SK-N-SH treated with all-trans-retinoic acid at 6 μM for 48 hours (cell line): ENCODE results near the gene BTN2A1.

Source experiments
- ATAC-seq: fragments of 200-7000 bp; cut with Tn5 transposase; 3 replicates; pipeline ENCODE4 v1.9.1; 2020; ENCODE audit warnings: mild to moderate bottlenecking, moderate library complexity
- ARNTL ChIP-seq: fragments of 450-650 bp; formaldehyde crosslinking; IDR thresholded peaks from 2 replicates; pipeline ENCODE4 v1.5.0; 2020; ENCODE audit warnings: low read depth, mild to moderate bottlenecking, moderate library complexity, borderline replicate concordance
- CREB5 ChIP-seq: fragments of 250-450 bp; sonication (Bioruptor Pico); IDR thresholded peaks from 2 replicates; pipeline ENCODE4 v1.5.1; 2020; ENCODE audit warnings: low read depth, mild to moderate bottlenecking, moderate library complexity
- CSDC2 ChIP-seq: fragments of 250-450 bp; sonication (Bioruptor Pico); IDR thresholded peaks from 2 replicates; pipeline ENCODE4 v1.5.0; 2020; ENCODE audit warnings: mild to moderate bottlenecking, moderate library complexity
- CSRNP3 ChIP-seq: fragments of 250-450 bp; sonication (Bioruptor Pico); IDR thresholded peaks from 2 replicates; pipeline ENCODE4 v1.5.1; 2021; ENCODE audit warnings: mild to moderate bottlenecking, moderate library complexity
- GLIS3 ChIP-seq: fragments of 250-450 bp; sonication (Bioruptor Pico); IDR thresholded peaks from 2 replicates; pipeline ENCODE4 v1.5.0; 2020; ENCODE audit warnings: mild to moderate bottlenecking, moderate library complexity
- OSR1 ChIP-seq: fragments of 250-450 bp; sonication (Bioruptor Pico); IDR thresholded peaks from 2 replicates; pipeline ENCODE4 v1.8.0; 2022; ENCODE audit warnings: moderate library complexity, mild to moderate bottlenecking, inconsistent platforms
- PATZ1 ChIP-seq: fragments of 250-450 bp; sonication (Bioruptor Pico); IDR thresholded peaks from 2 replicates; pipeline ENCODE4 v1.8.0; 2020; ENCODE audit warnings: mild to moderate bottlenecking, moderate library complexity, borderline replicate concordance
- POU6F1 ChIP-seq: fragments of 250-450 bp; sonication (Bioruptor Pico); IDR thresholded peaks from 2 replicates; pipeline ENCODE4 v1.8.0; 2021; ENCODE audit warnings: low read depth, mild to moderate bottlenecking, moderate library complexity, borderline replicate concordance
- PPARA ChIP-seq: fragments of 250-450 bp; sonication (Bioruptor Pico); IDR thresholded peaks from 2 replicates; pipeline ENCODE4 v1.5.0; 2020; ENCODE audit warnings: mild to moderate bottlenecking, borderline replicate concordance
- RARB ChIP-seq: fragments of 250-450 bp; sonication (Bioruptor Pico); IDR thresholded peaks from 2 replicates; pipeline ENCODE4 v1.8.0; 2021; ENCODE audit warnings: mild to moderate bottlenecking, moderate library complexity
- SNAI2 ChIP-seq: fragments of 250-450 bp; sonication (Bioruptor Pico); IDR thresholded peaks from 2 replicates; pipeline ENCODE4 v1.5.0; 2020; ENCODE audit warnings: mild to moderate bottlenecking, moderate library complexity
- TCF4 ChIP-seq: fragments of 250-450 bp; sonication (Bioruptor Pico); IDR thresholded peaks from 2 replicates; pipeline ENCODE4 v1.8.0; 2021; ENCODE audit warnings: mild to moderate bottlenecking, moderate library complexity, borderline replicate concordance
- TOX ChIP-seq: fragments of 250-450 bp; sonication (Bioruptor Pico); IDR thresholded peaks from 2 replicates; pipeline ENCODE4 v1.8.0; 2021; ENCODE audit warnings: mild to moderate bottlenecking, moderate library complexity, borderline replicate concordance
- TSHZ2 ChIP-seq: fragments of 250-450 bp; sonication (Bioruptor Pico); IDR thresholded peaks from 2 replicates; pipeline ENCODE4 v1.5.0; 2020; ENCODE audit warnings: mild to moderate bottlenecking, moderate library complexity
- ZFP3 ChIP-seq: fragments of 250-450 bp; sonication (Bioruptor Pico); IDR thresholded peaks from 2 replicates; pipeline ENCODE4 v1.5.0; 2020; ENCODE audit warnings: mild to moderate bottlenecking, moderate library complexity
- ZFP30 ChIP-seq: fragments of 450-650 bp; formaldehyde crosslinking; IDR thresholded peaks from 2 replicates; pipeline ENCODE4 v1.5.0; 2022; ENCODE audit warnings: mild to moderate bottlenecking, moderate library complexity
- ZNF565 ChIP-seq: fragments of 450-650 bp; formaldehyde crosslinking; conservative IDR thresholded peaks from 2 replicates; pipeline ENCODE4 v1.5.0; 2020; ENCODE audit warnings: low read depth, mild to moderate bottlenecking, moderate library complexity
- ZNF70 ChIP-seq: fragments of 450-650 bp; formaldehyde crosslinking; IDR thresholded peaks from 2 replicates; pipeline ENCODE4 v1.5.0; 2020; ENCODE audit warnings: mild to moderate bottlenecking, moderate library complexity
- ZNF8 ChIP-seq: fragments of 450-650 bp; formaldehyde crosslinking; IDR thresholded peaks from 2 replicates; pipeline ENCODE4 v1.5.0; 2020; ENCODE audit warnings: mild to moderate bottlenecking, moderate library complexity

Gene BTN2A1

GRCh38 chr6:26445934-26446667, 11.7 kb upstream of the BTN2A1 start:
- ATAC-seq = no peak
- TF ChIP-seq SNAI2 = no peak

GRCh38 chr6:26447257-26447656, 10.5 kb upstream of the BTN2A1 start:
- TF ChIP-seq ZFP30 (no peak), POU6F1 (no peak), TSHZ2 (CRISPR knock-in tag) (no peak), PPARA (CRISPR knock-in tag) (no peak), CSDC2 (CRISPR knock-in tag) (no peak), PATZ1 (CRISPR knock-in tag) (no peak), CREB5 (CRISPR knock-in tag) (no peak), ZNF565 (no peak), RARB (CRISPR knock-in tag) (no peak)
- no peak for ATAC-seq

GRCh38 chr6:26450240-26450639, 7.5 kb upstream of the BTN2A1 start:
- TF ChIP-seq TOX (CRISPR knock-in tag) (no peak), CSRNP3 (CRISPR knock-in tag) (no peak), SNAI2 (no peak), CSDC2 (CRISPR knock-in tag) (no peak), TCF4 (CRISPR knock-in tag) (no peak), PATZ1 (CRISPR knock-in tag) (no peak), ZFP3 (CRISPR knock-in tag) (no peak), TSHZ2 (CRISPR knock-in tag) (no peak), GLIS3 (no peak), ZNF70 (CRISPR knock-in tag) (no peak), POU6F1 (no peak), OSR1 (CRISPR knock-in tag) (no peak), ZNF565 (no peak), CREB5 (CRISPR knock-in tag) (no peak), ZNF8 (no peak), ARNTL (CRISPR knock-in tag) (no peak)
- TF ChIP-seq, all 23 proteins: peak for 0
- no peak for ATAC-seq
